ENCODE data around the gene KRTAP9-1.
"Not testable (repeated sequence)": the region's sequence is repeated elsewhere in the genome, so short reads cannot be mapped to it uniquely, and the experiment has no call there.

Gene KRTAP9-1

GRCh38 chr17:41189837-41190318 is at the start of gene KRTAP9-1:
Gene KRTAP9-1, plus strand, starts transcription at chr17:41189887. Its CDS starts 0 bp downstream, at chr17:41189887.
- not testable (repeated sequence) for DNase-seq

GRCh38 chr17:41140360-41141131 is 49.1 kb upstream of the KRTAP9-1 start, which contains the start of gene KRTAP4-6:
Gene KRTAP4-6, minus strand, starts transcription at chr17:41140544. Its CDS starts 57 bp downstream, at chr17:41140487.
- DNase-seq = no peak

GRCh38 chr17:41141361-41141760 is 48.3 kb upstream of the KRTAP9-1 start:
- DNase-seq = no peak

GRCh38 chr17:41144846-41145245 is 44.8 kb upstream of the KRTAP9-1 start:
- no peak for DNase-seq

- no peak for DNase-seq
Observed at GRCh38 chr17:41145261-41145660, 44.4 kb upstream of the KRTAP9-1 start.

- no peak for DNase-seq
Observed at GRCh38 chr17:41147531-41148204, 42.0 kb upstream of the KRTAP9-1 start.

GRCh38 chr17:41148971-41149651 is 40.6 kb upstream of the KRTAP9-1 start:
- not testable (repeated sequence) for DNase-seq

- DNase-seq = no peak
Observed at GRCh38 chr17:41149652-41149985, 40.1 kb upstream of the KRTAP9-1 start, which contains the start of gene KRTAP4-5. Gene KRTAP4-5, minus strand, starts transcription at chr17:41149825. Its CDS starts 58 bp downstream, at chr17:41149767.

GRCh38 chr17:41150026-41150425 is 39.7 kb upstream of the KRTAP9-1 start:
- no peak for DNase-seq

- no peak for DNase-seq
Observed at GRCh38 chr17:41151525-41151924, 38.2 kb upstream of the KRTAP9-1 start.

- DNase-seq = peak; percentile 45
Observed at GRCh38 chr17:41153856-41154255, 35.8 kb upstream of the KRTAP9-1 start.

- DNase-seq = not testable (repeated sequence)
Observed at GRCh38 chr17:41160190-41160589, 29.5 kb upstream of the KRTAP9-1 start.

GRCh38 chr17:41160648-41161047 is 29.0 kb upstream of the KRTAP9-1 start, which contains the start of gene KRTAP4-4:
Gene KRTAP4-4, minus strand, starts transcription at chr17:41160748. Its CDS starts 57 bp downstream, at chr17:41160691.
- no peak for DNase-seq

- DNase-seq = no peak
Observed at GRCh38 chr17:41163828-41164227, 25.9 kb upstream of the KRTAP9-1 start.

- DNase-seq = no peak
Observed at GRCh38 chr17:41167561-41167960, 22.1 kb upstream of the KRTAP9-1 start.

GRCh38 chr17:41168121-41168520 is 21.6 kb upstream of the KRTAP9-1 start, which contains the start of gene KRTAP4-3:
Gene KRTAP4-3, minus strand, starts transcription at chr17:41168221. Its CDS starts 49 bp downstream, at chr17:41168172.
- no peak for DNase-seq

GRCh38 chr17:41171886-41172285 is 17.8 kb upstream of the KRTAP9-1 start:
- no peak for DNase-seq

- no peak for DNase-seq
Observed at GRCh38 chr17:41176744-41177387, 12.8 kb upstream of the KRTAP9-1 start.

- DNase-seq = no peak
Observed at GRCh38 chr17:41177727-41178271, 11.9 kb upstream of the KRTAP9-1 start, which contains the start of gene KRTAP4-2. Gene KRTAP4-2, minus strand, starts transcription at chr17:41178221. Its CDS starts 57 bp downstream, at chr17:41178164.

- DNase-seq = no peak
Observed at GRCh38 chr17:41178341-41178740, 11.3 kb upstream of the KRTAP9-1 start.

GRCh38 chr17:41178843-41179616 is 10.7 kb upstream of the KRTAP9-1 start:
- no peak for DNase-seq
